Measurements from ENCODE around the gene POLRMT. TPM values are rescaled to one million over a fixed set of nuclear protein-coding genes. Genes with fewer than 3 reads are reported as not detected.

The POLRMT gene
- polyA plus RNA-seq, 1 of the 3 experiments (the other 2 are of a cell fraction): 38.2 TPM

GRCh38 chr19:677201-677600 is 43.9 kb upstream of the POLRMT start:
- CTCF ChIA-PET: interaction anchor here (0.6 to 6.0 kb wide), 8 partner anchors 26 to 93 kb away, joined by 3 to 33 read pairs (median 4); no protein-coding TSS in a partner anchor
- Histone ChIP-seq H3K9ac (peak overlapping the region; percentile 92), H3K9me2 (no peaks in the 10 kb centered on the region), H3K27ac (ENCODE audit: low read depth in 2 of 2, low read length in 1 of 2) (peak overlapping the region in 1 of 2 experiments; percentile 76; a peak in 2 of 4 replicates), H3K27me3 (ENCODE audit: insufficient read depth) (no peaks in the 10 kb centered on the region), H3F3A (replicated peaks; ENCODE audit: insufficient read depth) (peaks cover 10% of the 10 kb centered on the region), H3K79me2 (ENCODE audit: insufficient read depth) (peaks cover 26% of the 10 kb centered on the region), H3K4me2 (peak overlapping the region; percentile 89), H2AFZ (ENCODE audit: low read depth) (no peak overlapping the region), H4K20me1 (ENCODE audit: insufficient read depth) (no peaks in the 10 kb centered on the region), H3K36me3 (replicated peaks in 1 of 2; ENCODE audit: control insufficient read depth in 1 of 2, insufficient read depth in 2 of 2, low read length in 1 of 2) (peaks cover 0 to 3% of the 10 kb centered on the region in 2 experiments), H3K9me3 (no peaks in the 10 kb centered on the region), H3K4me3 (ENCODE audit: low read depth in 2 of 2, low read length in 1 of 2) (peak overlapping the region; percentile 54 to 79), H3K4me1 (ENCODE audit: control insufficient read depth in 1 of 2, insufficient read depth in 2 of 2, low read depth in 1 of 2, low read length in 1 of 2) (peaks cover 8 to 33% of the 10 kb centered on the region in 2 experiments; a peak in 3 of 4 replicates)
- POLR2A ChIA-PET: interaction anchor here (1.3 kb wide), 1 partner anchor 31 kb away, joined by 3 read pairs; no protein-coding TSS in a partner anchor
- WGBS (ENCODE audit: low lambda C conversion rate): 0% methylated on average over 2 of the region's 15 CpGs
- peak; percentile 67 for DNase-seq
- TF ChIP-seq SIN3A (IDR thresholded peaks at IDR 0.05; ENCODE audit: borderline replicate concordance, low read depth, low read length) (no peak), ELF1 (IDR thresholded peaks at IDR 0.05) (no peak), NRF1 (IDR thresholded peaks at IDR 0.05; ENCODE audit: low read depth, low read length) (no peak), RXRA (IDR thresholded peaks at IDR 0.05; ENCODE audit: borderline replicate concordance, low read depth) (no peak; the same call in 1 of the 2 replicates), GABPA (IDR thresholded peaks at IDR 0.05; ENCODE audit: low read depth) (no peak), CHD2 (IDR thresholded peaks at IDR 0.05; ENCODE audit: low read length, partially characterized antibody) (no peak), JUND (IDR thresholded peaks at IDR 0.05) (peak; percentile 79; the same call in 1 of the 2 replicates), TEAD4 (IDR thresholded peaks at IDR 0.05; ENCODE audit: borderline replicate concordance, insufficient read depth) (peak; percentile 73; the same call in 1 of the 2 replicates), CTCF (IDR thresholded peaks at IDR 0.05) (no peak), MEF2A (IDR thresholded peaks at IDR 0.05; ENCODE audit: borderline replicate concordance, low read depth) (no peak), MAX (IDR thresholded peaks at IDR 0.05; ENCODE audit: low read depth) (peak; percentile 85), FOXM1 (IDR thresholded peaks at IDR 0.05; ENCODE audit: low read depth) (no peak), EP300 (IDR thresholded peaks at IDR 0.05; ENCODE audit: borderline replicate concordance in 1 of 2, low read depth in 1 of 2, low read length in 1 of 2) (no peak; a peak in 1 of 4 replicates), POLR2AphosphoS5 (IDR thresholded peaks at IDR 0.05; ENCODE audit: low read depth, low read length) (peak; percentile 16; the same call in 1 of the 2 replicates), TCF12 (IDR thresholded peaks at IDR 0.05) (no peak; the same call in 1 of the 2 replicates), RFX5 (IDR thresholded peaks at IDR 0.05; ENCODE audit: low read length) (no peak), FOXJ3 (CRISPR knock-in tag; IDR thresholded peaks at IDR 0.05) (no peak), MXI1 (IDR thresholded peaks at IDR 0.05; ENCODE audit: low read depth, low read length) (no peak), TAF1 (IDR thresholded peaks at IDR 0.05; ENCODE audit: borderline replicate concordance, low read depth, low read length) (no peak), NFIC (IDR thresholded peaks at IDR 0.05; ENCODE audit: borderline replicate concordance) (peak; percentile 6; the same call in 1 of the 2 replicates), REST (IDR thresholded peaks at IDR 0.05; ENCODE audit: low read depth, low read length) (no peak), SMC3 (IDR thresholded peaks at IDR 0.05; ENCODE audit: low read depth, low read length) (no peak), RCOR1 (IDR thresholded peaks at IDR 0.05; ENCODE audit: low read length) (no peak)
- TF ChIP-seq, protein P1, sequence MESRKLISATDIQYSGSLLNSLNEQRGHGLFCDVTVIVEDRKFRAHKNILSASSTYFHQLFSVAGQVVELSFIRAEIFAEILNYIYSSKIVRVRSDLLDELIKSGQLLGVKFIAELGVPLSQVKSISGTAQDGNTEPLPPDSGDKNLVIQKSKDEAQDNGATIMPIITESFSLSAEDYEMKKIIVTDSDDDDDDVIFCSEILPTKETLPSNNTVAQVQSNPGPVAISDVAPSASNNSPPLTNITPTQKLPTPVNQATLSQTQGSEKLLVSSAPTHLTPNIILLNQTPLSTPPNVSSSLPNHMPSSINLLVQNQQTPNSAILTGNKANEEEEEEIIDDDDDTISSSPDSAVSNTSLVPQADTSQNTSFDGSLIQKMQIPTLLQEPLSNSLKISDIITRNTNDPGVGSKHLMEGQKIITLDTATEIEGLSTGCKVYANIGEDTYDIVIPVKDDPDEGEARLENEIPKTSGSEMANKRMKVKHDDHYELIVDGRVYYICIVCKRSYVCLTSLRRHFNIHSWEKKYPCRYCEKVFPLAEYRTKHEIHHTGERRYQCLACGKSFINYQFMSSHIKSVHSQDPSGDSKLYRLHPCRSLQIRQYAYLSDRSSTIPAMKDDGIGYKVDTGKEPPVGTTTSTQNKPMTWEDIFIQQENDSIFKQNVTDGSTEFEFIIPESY (IDR thresholded peaks at IDR 0.05; ENCODE audit: borderline replicate concordance, low read depth): no peak
- TF ChIP-seq, protein P2, sequence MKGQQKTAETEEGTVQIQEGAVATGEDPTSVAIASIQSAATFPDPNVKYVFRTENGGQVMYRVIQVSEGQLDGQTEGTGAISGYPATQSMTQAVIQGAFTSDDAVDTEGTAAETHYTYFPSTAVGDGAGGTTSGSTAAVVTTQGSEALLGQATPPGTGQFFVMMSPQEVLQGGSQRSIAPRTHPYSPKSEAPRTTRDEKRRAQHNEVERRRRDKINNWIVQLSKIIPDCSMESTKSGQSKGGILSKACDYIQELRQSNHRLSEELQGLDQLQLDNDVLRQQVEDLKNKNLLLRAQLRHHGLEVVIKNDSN (IDR thresholded peaks at IDR 0.05; ENCODE audit: borderline replicate concordance, low read depth): no peak
- TF ChIP-seq, protein P3, sequence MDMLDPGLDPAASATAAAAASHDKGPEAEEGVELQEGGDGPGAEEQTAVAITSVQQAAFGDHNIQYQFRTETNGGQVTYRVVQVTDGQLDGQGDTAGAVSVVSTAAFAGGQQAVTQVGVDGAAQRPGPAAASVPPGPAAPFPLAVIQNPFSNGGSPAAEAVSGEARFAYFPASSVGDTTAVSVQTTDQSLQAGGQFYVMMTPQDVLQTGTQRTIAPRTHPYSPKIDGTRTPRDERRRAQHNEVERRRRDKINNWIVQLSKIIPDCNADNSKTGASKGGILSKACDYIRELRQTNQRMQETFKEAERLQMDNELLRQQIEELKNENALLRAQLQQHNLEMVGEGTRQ (IDR thresholded peaks at IDR 0.05; ENCODE audit: borderline replicate concordance, low read depth, low read length): no peak

Measured in SK-N-SH (cell line).